ENCODE results near the gene C5orf15.

DNA sequence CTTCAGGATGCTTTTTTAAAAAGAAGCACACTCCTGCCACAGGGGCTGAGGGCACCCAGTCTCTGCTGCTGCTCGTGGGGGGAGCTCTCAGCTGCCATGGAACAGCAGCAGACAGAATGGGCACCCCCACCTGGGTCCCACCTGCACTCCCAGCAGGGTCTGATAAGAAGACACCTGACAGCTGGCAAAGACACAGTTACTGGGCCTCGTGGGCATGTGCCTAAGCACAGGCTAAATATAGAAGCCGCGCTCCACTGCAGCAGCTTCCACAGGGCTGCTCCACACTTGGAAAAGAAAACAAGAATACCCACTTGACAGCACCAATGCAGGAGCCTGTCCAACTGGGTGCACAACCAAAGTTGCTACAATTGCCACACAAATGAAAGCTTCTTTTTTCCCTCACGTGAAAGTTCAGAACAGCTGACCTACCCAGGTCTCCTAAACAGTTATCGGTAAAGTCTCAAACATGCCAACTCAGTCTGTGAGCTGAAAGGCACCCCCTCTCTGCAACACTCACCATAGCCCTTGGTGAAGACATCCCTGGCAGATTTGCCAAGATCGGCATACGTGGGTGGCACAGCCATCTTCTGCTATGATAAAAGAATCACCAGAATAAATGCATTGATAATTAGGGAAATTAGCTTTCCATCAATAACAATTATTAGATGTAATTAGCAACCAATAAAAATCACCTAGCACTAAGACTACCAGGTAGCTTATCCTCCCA lies 24.2 kb upstream of the C5orf15 start:
- TF ChIP-seq, protein P1, sequence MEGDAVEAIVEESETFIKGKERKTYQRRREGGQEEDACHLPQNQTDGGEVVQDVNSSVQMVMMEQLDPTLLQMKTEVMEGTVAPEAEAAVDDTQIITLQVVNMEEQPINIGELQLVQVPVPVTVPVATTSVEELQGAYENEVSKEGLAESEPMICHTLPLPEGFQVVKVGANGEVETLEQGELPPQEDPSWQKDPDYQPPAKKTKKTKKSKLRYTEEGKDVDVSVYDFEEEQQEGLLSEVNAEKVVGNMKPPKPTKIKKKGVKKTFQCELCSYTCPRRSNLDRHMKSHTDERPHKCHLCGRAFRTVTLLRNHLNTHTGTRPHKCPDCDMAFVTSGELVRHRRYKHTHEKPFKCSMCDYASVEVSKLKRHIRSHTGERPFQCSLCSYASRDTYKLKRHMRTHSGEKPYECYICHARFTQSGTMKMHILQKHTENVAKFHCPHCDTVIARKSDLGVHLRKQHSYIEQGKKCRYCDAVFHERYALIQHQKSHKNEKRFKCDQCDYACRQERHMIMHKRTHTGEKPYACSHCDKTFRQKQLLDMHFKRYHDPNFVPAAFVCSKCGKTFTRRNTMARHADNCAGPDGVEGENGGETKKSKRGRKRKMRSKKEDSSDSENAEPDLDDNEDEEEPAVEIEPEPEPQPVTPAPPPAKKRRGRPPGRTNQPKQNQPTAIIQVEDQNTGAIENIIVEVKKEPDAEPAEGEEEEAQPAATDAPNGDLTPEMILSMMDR (conservative IDR thresholded peaks at IDR 0.05): no peak
- TF ChIP-seq ZFX (IDR thresholded peaks at IDR 0.05): no peak
